ENCODE data around the gene MAN2B2. TPM values are rescaled to one million over a fixed set of nuclear protein-coding genes. Genes with fewer than 3 reads are reported as not detected.

The MAN2B2 gene
- polyA plus RNA-seq, 1 donor (not counting 4 experiments of a cell fraction or from before 2014, with no cell fraction given), result 7.4 TPM

DNA sequence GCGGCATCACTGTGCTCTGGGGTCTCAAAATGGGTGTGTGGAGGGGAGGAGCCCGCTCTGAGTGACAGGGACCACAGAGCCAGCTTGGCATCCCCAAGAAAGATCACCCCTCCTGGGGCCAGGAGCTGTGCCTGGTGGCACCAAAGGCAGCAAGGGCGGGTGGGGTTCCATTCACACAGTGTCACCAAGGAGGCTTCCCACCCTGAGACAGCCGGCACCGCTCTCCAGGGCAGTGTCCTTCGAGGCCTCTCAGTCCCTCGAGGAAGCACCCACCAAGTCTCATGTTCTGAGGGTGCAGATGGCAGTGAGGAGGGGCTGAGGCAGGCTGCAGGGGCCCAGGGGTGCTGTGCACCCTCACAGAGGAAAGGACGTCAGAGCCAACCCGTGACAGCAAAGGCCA is 44.0 kb upstream of the MAN2B2 start:
- no peaks in the 10 kb centered on the region for H3K9me1 ChIP-seq (ENCODE audit: control insufficient read depth, extremely low read depth, insufficient read depth, low read length)
- no peaks in the 10 kb centered on the region for H3K27me3 ChIP-seq (ENCODE audit: control insufficient read depth, extremely low read depth, insufficient read depth, low read length)
- H4K20me1 ChIP-seq (ENCODE audit: control insufficient read depth, extremely low read depth, insufficient read depth, low read length), result no peaks in the 10 kb centered on the region
- H3K9ac ChIP-seq (ENCODE audit: control insufficient read depth, extremely low read depth, insufficient read depth, low read length), result no peak overlapping the region
- H3K79me2 ChIP-seq (ENCODE audit: control insufficient read depth, insufficient read depth, low read length), result no peaks in the 10 kb centered on the region
- H3K27ac ChIP-seq (ENCODE audit: control insufficient read depth, insufficient read depth, low read length), result no peak overlapping the region
- dilution Hi-C loops (cut with MboI; ENCODE audit: extremely low pct_ligation_motif_present, low sequenced_read_pairs), result no loop called here
- no peaks in the 10 kb centered on the region for H3K4me1 ChIP-seq (ENCODE audit: control insufficient read depth, extremely low read depth, insufficient read depth, low read length)
- no peak overlapping the region for H2AFZ ChIP-seq (ENCODE audit: control insufficient read depth, low read length)
- FAIRE-seq (no peak), DNase-seq (ENCODE audit: low read depth, low spot score) (no peak)
- no peak for TF ChIP-seq EZH2 (IDR thresholded peaks at IDR 0.05; ENCODE audit: low read length)
- TF ChIP-seq, protein P1, sequence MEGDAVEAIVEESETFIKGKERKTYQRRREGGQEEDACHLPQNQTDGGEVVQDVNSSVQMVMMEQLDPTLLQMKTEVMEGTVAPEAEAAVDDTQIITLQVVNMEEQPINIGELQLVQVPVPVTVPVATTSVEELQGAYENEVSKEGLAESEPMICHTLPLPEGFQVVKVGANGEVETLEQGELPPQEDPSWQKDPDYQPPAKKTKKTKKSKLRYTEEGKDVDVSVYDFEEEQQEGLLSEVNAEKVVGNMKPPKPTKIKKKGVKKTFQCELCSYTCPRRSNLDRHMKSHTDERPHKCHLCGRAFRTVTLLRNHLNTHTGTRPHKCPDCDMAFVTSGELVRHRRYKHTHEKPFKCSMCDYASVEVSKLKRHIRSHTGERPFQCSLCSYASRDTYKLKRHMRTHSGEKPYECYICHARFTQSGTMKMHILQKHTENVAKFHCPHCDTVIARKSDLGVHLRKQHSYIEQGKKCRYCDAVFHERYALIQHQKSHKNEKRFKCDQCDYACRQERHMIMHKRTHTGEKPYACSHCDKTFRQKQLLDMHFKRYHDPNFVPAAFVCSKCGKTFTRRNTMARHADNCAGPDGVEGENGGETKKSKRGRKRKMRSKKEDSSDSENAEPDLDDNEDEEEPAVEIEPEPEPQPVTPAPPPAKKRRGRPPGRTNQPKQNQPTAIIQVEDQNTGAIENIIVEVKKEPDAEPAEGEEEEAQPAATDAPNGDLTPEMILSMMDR (optimal IDR thresholded peaks at IDR 0.05 in 1 of 3, IDR thresholded peaks at IDR 0.05 in 1 of 3, conservative IDR thresholded peaks at IDR 0.05 in 1 of 3; ENCODE audit: extremely low read depth in 1 of 3, insufficient read depth in 2 of 3, low read length in 3 of 3), result no peak
- no peaks in the 10 kb centered on the region for H3K9me3 ChIP-seq (ENCODE audit: control insufficient read depth, low read depth, low read length)
- H3K4me3 ChIP-seq (ENCODE audit: control insufficient read depth in 2 of 3, extremely low read depth in 1 of 3, insufficient read depth in 2 of 3, low read depth in 1 of 3, low read length in 3 of 3), result no peak overlapping the region
- H3K36me3 ChIP-seq (ENCODE audit: control insufficient read depth in 2 of 2, extremely low read depth in 1 of 2, insufficient read depth in 2 of 2, low read length in 2 of 2), result no peaks in the 10 kb centered on the region
- H3K4me2 ChIP-seq (ENCODE audit: control insufficient read depth, extremely low read depth, insufficient read depth, low read depth, low read length), result no peak overlapping the region

DNA sequence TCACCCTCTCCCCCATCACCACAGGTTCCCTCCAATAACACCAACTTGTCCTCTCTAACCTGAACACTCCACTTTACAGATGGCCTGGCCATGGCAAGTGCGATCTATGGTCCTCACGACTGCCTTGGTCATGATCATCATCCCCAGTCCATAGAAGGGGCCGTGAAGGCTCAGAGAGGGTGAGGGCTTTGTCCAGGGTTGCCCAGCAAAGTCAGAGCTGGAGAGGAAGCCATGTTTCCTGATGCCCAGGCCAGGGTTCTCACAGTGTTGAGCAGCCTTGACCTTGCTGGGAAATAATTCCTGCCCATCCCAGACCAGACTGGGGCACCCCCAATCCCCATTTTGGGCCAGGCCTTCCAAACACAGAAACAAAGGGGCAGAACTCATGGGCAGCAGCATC is 42.9 kb upstream of the MAN2B2 start:
- Histone ChIP-seq H3K4me3 (ENCODE audit: control insufficient read depth in 2 of 3, extremely low read depth in 1 of 3, insufficient read depth in 2 of 3, low read depth in 1 of 3, low read length in 3 of 3) (no peak overlapping the region), H3K27me3 (ENCODE audit: control insufficient read depth, extremely low read depth, insufficient read depth, low read length) (no peaks in the 10 kb centered on the region), H3K36me3 (ENCODE audit: control insufficient read depth in 2 of 2, extremely low read depth in 1 of 2, insufficient read depth in 2 of 2, low read length in 2 of 2) (no peaks in the 10 kb centered on the region), H3K4me1 (ENCODE audit: control insufficient read depth, extremely low read depth, insufficient read depth, low read length) (no peaks in the 10 kb centered on the region), H3K79me2 (ENCODE audit: control insufficient read depth, insufficient read depth, low read length) (no peaks in the 10 kb centered on the region), H3K27ac (ENCODE audit: control insufficient read depth, insufficient read depth, low read length) (no peak overlapping the region), H2AFZ (ENCODE audit: control insufficient read depth, low read length) (no peak overlapping the region), H3K9me1 (ENCODE audit: control insufficient read depth, extremely low read depth, insufficient read depth, low read length) (no peaks in the 10 kb centered on the region), H3K9me3 (ENCODE audit: control insufficient read depth, low read depth, low read length) (no peaks in the 10 kb centered on the region), H3K9ac (ENCODE audit: control insufficient read depth, extremely low read depth, insufficient read depth, low read length) (no peak overlapping the region), H4K20me1 (ENCODE audit: control insufficient read depth, extremely low read depth, insufficient read depth, low read length) (no peaks in the 10 kb centered on the region), H3K4me2 (ENCODE audit: control insufficient read depth, extremely low read depth, insufficient read depth, low read depth, low read length) (no peak overlapping the region)
- FAIRE-seq (no peak), DNase-seq (ENCODE audit: low read depth, low spot score) (no peak)
- TF ChIP-seq EZH2 (IDR thresholded peaks at IDR 0.05; ENCODE audit: low read length), result no peak
- TF ChIP-seq, protein P1 (optimal IDR thresholded peaks at IDR 0.05 in 1 of 3, IDR thresholded peaks at IDR 0.05 in 1 of 3, conservative IDR thresholded peaks at IDR 0.05 in 1 of 3; ENCODE audit: extremely low read depth in 1 of 3, insufficient read depth in 2 of 3, low read length in 3 of 3), result no peak
- dilution Hi-C loops (cut with MboI; ENCODE audit: extremely low pct_ligation_motif_present, low sequenced_read_pairs), result no loop called here
